HepG2 (cell line): ENCODE results near the gene FANCD2. TPM values are rescaled to one million over a fixed set of nuclear protein-coding genes. Genes with fewer than 3 reads are reported as not detected.

Experiments used
- ADNP ChIP-seq: sonication (generic); formaldehyde crosslinking; IDR thresholded peaks from 2 replicates; pipeline ENCODE4 v1.4.0; 2020; ENCODE audit warnings: missing genetic modification reagents
- CREM ChIP-seq, 2 experiments: sonication (generic) in 1 of 2; formaldehyde crosslinking in 1 of 2; IDR thresholded peaks; 2 replicates each; pipeline versions ENCODE4 v1.4.0 to v1.6.1; 2016 to 2020; ENCODE audit warnings: antibody characterized with exemption in 1 of 2, mild to moderate bottlenecking in 1 of 2, missing genetic modification reagents in 1 of 2
- FOXP1 ChIP-seq, 2 experiments: fragments of 450-650 bp in 1 of 2; IDR thresholded peaks; 2 replicates each; pipeline ENCODE4 v1.6.1; 2017 to 2018; ENCODE audit warnings: antibody characterized with exemption in 1 of 2
- HINFP ChIP-seq: sonication (generic); formaldehyde crosslinking; IDR thresholded peaks from 2 replicates; pipeline ENCODE4 v1.4.0; 2020; ENCODE audit warnings: low read depth, mild to moderate bottlenecking, missing genetic modification reagents
- JDP2 ChIP-seq: sonication (generic); formaldehyde crosslinking; IDR thresholded peaks from 2 replicates; pipeline ENCODE4 v1.8.1; 2022; ENCODE audit warnings: missing genetic modification reagents, borderline replicate concordance
- MED1 ChIP-seq: sonication (generic); formaldehyde crosslinking; IDR thresholded peaks from 2 replicates; pipeline ENCODE4 v1.4.0; 2020; ENCODE audit warnings: missing genetic modification reagents
- MLX ChIP-seq: IDR thresholded peaks from 2 replicates; pipeline ENCODE4 v1.6.1; 2016
- NR2C2 ChIP-seq: sonication (generic); formaldehyde crosslinking; IDR thresholded peaks from 2 replicates; pipeline ENCODE4 v1.4.0; 2020; ENCODE audit warnings: missing genetic modification reagents, mild to moderate bottlenecking, moderate library complexity, borderline replicate concordance
- PLRG1 ChIP-seq: fragments of 450-650 bp; conservative IDR thresholded peaks from 2 replicates; pipeline ENCODE4 v1.6.1; 2016
- RBAK ChIP-seq: sonication (generic); formaldehyde crosslinking; IDR thresholded peaks from 2 replicates; pipeline ENCODE4 v1.5.1; 2020; ENCODE audit warnings: mild to moderate bottlenecking, missing genetic modification reagents
- RBFOX2 ChIP-seq: fragments of 200-400 bp; formaldehyde crosslinking; IDR thresholded peaks from 2 replicates; pipeline ENCODE4 v1.6.1; 2017; ENCODE audit warnings: low read depth, mild to moderate bottlenecking, low read length
- REPIN1 ChIP-seq: sonication (generic); formaldehyde crosslinking; IDR thresholded peaks from 2 replicates; pipeline ENCODE4 v1.8.0; 2022; ENCODE audit warnings: missing genetic modification reagents, low read depth, mild to moderate bottlenecking, borderline replicate concordance
- RFXANK ChIP-seq: IDR thresholded peaks from 2 replicates; pipeline ENCODE4 v1.6.1; 2016
- SOX13 ChIP-seq, 3 experiments: fragments of 450-650 bp in 1 of 3; sonication (generic) in 1 of 3; formaldehyde crosslinking in 1 of 3; IDR thresholded peaks in 2 of 3; conservative IDR thresholded peaks in 1 of 3; 2 replicates each; pipeline versions ENCODE4 v1.5.0 to v1.6.1; 2016 to 2020; ENCODE audit warnings: antibody characterized with exemption in 1 of 3, mild to moderate bottlenecking in 1 of 3, missing compliant biosample characterization in 1 of 3, missing genetic modification reagents in 1 of 3, moderate library complexity in 1 of 3
- XBP1 ChIP-seq: sonication (generic); formaldehyde crosslinking; IDR thresholded peaks from 2 replicates; pipeline ENCODE4 v1.5.0; 2020; ENCODE audit warnings: missing genetic modification reagents
- ZFP36L1 ChIP-seq: sonication (generic); formaldehyde crosslinking; IDR thresholded peaks from 2 replicates; pipeline ENCODE4 v1.8.0; 2022; ENCODE audit warnings: mild to moderate bottlenecking, missing genetic modification reagents, moderate library complexity
- ZMAT3 ChIP-seq: sonication (generic); formaldehyde crosslinking; conservative IDR thresholded peaks from 2 replicates; pipeline ENCODE4 v1.7.0; 2021; ENCODE audit warnings: missing genetic modification reagents
- ZNF577 ChIP-seq: sonication (generic); formaldehyde crosslinking; IDR thresholded peaks from 2 replicates; pipeline ENCODE4 v1.4.0; 2020; ENCODE audit warnings: mild to moderate bottlenecking, low read depth, missing genetic modification reagents, borderline replicate concordance
- ZNF616 ChIP-seq: sonication (generic); formaldehyde crosslinking; IDR thresholded peaks from 2 replicates; pipeline ENCODE4 v1.5.0; 2020; ENCODE audit warnings: low read depth, mild to moderate bottlenecking, missing genetic modification reagents
- ZSCAN30 ChIP-seq: sonication (generic); formaldehyde crosslinking; IDR thresholded peaks from 2 replicates; pipeline ENCODE4 v1.5.0; 2020; ENCODE audit warnings: mild to moderate bottlenecking, missing genetic modification reagents
- polyA plus RNA-seq, 8 experiments: library from polyadenylated mRNA; depleted of rRNA in 3 of 8; stranded (reverse) in 7 of 8; unstranded in 1 of 8; fragments of >200 nt; fragmentation: Illumina TruSeq in 4 of 8; extraction: Trizol in 4 of 8; gene quantifications; 2 replicates each; pipeline versions ENCODE4 v1.2.1 to v1.2.3, GENCODE V29; 2011 to 2016; ENCODE audit warnings: low read depth in 4 of 8, missing spikeins in 1 of 8, mixed read lengths in 1 of 8; ENCODE audit not compliant: insufficient read depth in 1 of 8
- total RNA-seq, 5 experiments: library from RNA; depleted of rRNA; stranded (reverse); fragments of >200 nt; fragmentation: Illumina TruSeq; extraction: Trizol; gene quantifications; 2 replicates each; pipeline ENCODE4 v1.2.3, GENCODE V29; 2016; ENCODE audit warnings: low read depth in 1 of 5
- TF ChIP-seq, protein P1 (sequence below): sonication (generic); formaldehyde crosslinking; IDR thresholded peaks from 2 replicates; pipeline ENCODE4 v1.5.1; 2020; ENCODE audit warnings: mild to moderate bottlenecking, moderate library complexity, missing genetic modification reagents
- TF ChIP-seq, protein P2 (sequence below): sonication (generic); formaldehyde crosslinking; conservative IDR thresholded peaks from 2 replicates; pipeline ENCODE4 v1.4.0; 2020; ENCODE audit warnings: mild to moderate bottlenecking, missing genetic modification reagents, moderate library complexity

FANCD2 gene
- total and polyA plus RNA-seq, 2 of the 13 experiments (the other 11 are each of a cell fraction or from before 2014, with no cell fraction given) = 10.1 to 42.0 TPM

DNA sequence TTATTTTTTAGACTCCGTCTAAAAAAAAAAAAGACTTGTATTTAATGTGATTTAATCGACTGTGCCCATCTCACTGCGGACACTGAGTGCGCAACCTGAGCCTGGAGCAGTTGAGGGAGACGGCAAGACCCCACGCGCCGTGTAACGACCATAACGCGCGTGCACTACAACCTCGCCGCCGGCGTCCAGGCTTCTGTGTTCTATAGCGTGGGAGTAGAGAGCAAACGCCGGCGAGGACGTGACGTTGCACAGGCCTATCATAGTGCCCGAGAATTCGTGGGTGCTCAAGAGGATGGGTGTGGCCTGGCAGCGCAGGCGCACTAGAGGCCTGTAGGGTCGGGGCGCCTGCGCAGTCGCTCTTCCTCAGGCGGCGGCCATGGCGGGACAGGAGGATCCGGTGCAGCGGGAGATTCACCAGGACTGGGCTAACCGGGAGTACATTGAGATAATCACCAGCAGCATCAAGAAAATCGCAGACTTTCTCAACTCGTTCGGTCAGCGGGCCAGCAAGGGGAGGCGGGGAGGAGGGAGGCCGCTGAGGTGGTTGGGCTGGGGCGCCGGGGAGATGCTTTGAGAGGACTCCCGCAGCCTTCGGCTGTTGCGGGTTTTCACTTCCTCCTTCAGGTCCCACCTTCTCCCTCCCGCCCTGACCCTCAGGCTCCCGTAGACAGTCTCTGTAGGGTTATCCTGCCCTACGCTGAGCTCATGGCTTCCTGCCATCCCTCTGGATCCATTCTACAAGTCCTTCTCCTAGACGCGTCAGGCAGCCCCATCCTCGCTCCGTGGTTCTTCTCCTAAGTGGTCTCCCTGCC, 89.3 kb downstream of the FANCD2 start, which contains the start of gene BRK1 (continued):
- TF ChIP-seq, protein P1, sequence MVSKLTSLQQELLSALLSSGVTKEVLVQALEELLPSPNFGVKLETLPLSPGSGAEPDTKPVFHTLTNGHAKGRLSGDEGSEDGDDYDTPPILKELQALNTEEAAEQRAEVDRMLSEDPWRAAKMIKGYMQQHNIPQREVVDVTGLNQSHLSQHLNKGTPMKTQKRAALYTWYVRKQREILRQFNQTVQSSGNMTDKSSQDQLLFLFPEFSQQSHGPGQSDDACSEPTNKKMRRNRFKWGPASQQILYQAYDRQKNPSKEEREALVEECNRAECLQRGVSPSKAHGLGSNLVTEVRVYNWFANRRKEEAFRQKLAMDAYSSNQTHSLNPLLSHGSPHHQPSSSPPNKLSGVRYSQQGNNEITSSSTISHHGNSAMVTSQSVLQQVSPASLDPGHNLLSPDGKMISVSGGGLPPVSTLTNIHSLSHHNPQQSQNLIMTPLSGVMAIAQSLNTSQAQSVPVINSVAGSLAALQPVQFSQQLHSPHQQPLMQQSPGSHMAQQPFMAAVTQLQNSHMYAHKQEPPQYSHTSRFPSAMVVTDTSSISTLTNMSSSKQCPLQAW = peak; percentile 69
- TF ChIP-seq SOX13 (IDR thresholded peaks at IDR 0.05) (no peak), SOX13 (CRISPR knock-in tag; conservative IDR thresholded peaks at IDR 0.05 in 1 of 2, IDR thresholded peaks at IDR 0.05 in 1 of 2) (0 out of 4 replicates have a peak, but pooled peaks of 1 of the 2 experiments have one; percentile 9), NR2C2 (CRISPR knock-in tag) (peak; percentile 58), ZNF616 (CRISPR knock-in tag) (no peak), RFXANK (no peak), CREM (IDR thresholded peaks at IDR 0.05) (peak; percentile 78), CREM (CRISPR knock-in tag; IDR thresholded peaks at IDR 0.05) (no peak), ADNP (CRISPR knock-in tag) (no peak), RBAK (CRISPR knock-in tag) (no peak), RBFOX2 (peak; percentile 90), XBP1 (CRISPR knock-in tag) (peak; percentile 84), JDP2 (CRISPR knock-in tag) (no peak), ZFP36L1 (no peak), PLRG1 (no peak), ZMAT3 (CRISPR knock-in tag) (peak; percentile 36; the same call in 1 of the 2 replicates), HINFP (CRISPR knock-in tag) (no peak), MLX (CRISPR knock-in tag) (0 out of 2 replicates have a peak, but pooled peaks have one; percentile 61), ZSCAN30 (CRISPR knock-in tag) (no peak), ZNF577 (CRISPR knock-in tag) (no peak), MED1 (peak; percentile 64), REPIN1 (CRISPR knock-in tag) (0 out of 2 replicates have a peak, but pooled peaks have one; percentile 4), FOXP1 (IDR thresholded peaks at IDR 0.05) (no peak), FOXP1 (CRISPR knock-in tag; IDR thresholded peaks at IDR 0.05) (no peak)
- TF ChIP-seq, protein P2, sequence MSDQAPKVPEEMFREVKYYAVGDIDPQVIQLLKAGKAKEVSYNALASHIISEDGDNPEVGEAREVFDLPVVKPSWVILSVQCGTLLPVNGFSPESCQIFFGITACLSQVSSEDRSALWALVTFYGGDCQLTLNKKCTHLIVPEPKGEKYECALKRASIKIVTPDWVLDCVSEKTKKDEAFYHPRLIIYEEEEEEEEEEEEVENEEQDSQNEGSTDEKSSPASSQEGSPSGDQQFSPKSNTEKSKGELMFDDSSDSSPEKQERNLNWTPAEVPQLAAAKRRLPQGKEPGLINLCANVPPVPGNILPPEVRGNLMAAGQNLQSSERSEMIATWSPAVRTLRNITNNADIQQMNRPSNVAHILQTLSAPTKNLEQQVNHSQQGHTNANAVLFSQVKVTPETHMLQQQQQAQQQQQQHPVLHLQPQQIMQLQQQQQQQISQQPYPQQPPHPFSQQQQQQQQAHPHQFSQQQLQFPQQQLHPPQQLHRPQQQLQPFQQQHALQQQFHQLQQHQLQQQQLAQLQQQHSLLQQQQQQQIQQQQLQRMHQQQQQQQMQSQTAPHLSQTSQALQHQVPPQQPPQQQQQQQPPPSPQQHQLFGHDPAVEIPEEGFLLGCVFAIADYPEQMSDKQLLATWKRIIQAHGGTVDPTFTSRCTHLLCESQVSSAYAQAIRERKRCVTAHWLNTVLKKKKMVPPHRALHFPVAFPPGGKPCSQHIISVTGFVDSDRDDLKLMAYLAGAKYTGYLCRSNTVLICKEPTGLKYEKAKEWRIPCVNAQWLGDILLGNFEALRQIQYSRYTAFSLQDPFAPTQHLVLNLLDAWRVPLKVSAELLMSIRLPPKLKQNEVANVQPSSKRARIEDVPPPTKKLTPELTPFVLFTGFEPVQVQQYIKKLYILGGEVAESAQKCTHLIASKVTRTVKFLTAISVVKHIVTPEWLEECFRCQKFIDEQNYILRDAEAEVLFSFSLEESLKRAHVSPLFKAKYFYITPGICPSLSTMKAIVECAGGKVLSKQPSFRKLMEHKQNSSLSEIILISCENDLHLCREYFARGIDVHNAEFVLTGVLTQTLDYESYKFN (CRISPR knock-in tag) = 0 out of 2 replicates have a peak, but pooled peaks have one; percentile 28
